CD4-positive, alpha-beta T cell treated with Interferon alpha-2 for 1 hour (primary cell): ENCODE data around the gene STUB1.

ENCODE experiments used
- DNase-seq, 2 donors: peaks; one replicate each; pipeline ENCODE4 v3.0.0-alpha.2; 2020 to 2022

Gene STUB1

GRCh38 chr16:679814-680624, at the start of gene STUB1:
Gene STUB1, plus strand, starts transcription at chr16:680410. Its CDS starts 116 bp downstream, at chr16:680526.
- peak; percentile 84 to 90 for DNase-seq

GRCh38 chr16:630815-631405, 49.3 kb upstream of the STUB1 start, which contains the start of gene WFIKKN1:
Gene WFIKKN1, plus strand, starts transcription at chr16:630985. Its CDS starts 269 bp downstream, at chr16:631254.
- DNase-seq: no peak

- no peak for DNase-seq
Measured at GRCh38 chr16:631808-632358, 48.3 kb upstream of the STUB1 start.

GRCh38 chr16:632486-633335, 47.5 kb upstream of the STUB1 start:
- no peak for DNase-seq

GRCh38 chr16:633336-634050, 46.7 kb upstream of the STUB1 start:
- DNase-seq: no peak

- DNase-seq: no peak
Measured at GRCh38 chr16:634051-634670, 46.0 kb upstream of the STUB1 start.

- no peak for DNase-seq
Measured at GRCh38 chr16:634996-635395, 45.2 kb upstream of the STUB1 start.

GRCh38 chr16:635573-636205, 44.5 kb upstream of the STUB1 start:
- no peak for DNase-seq

GRCh38 chr16:636206-637080, 43.8 kb upstream of the STUB1 start, which contains the start of gene METTL26:
Gene METTL26, minus strand, starts transcription at chr16:636305. Its CDS starts 15 bp downstream, at chr16:636290.
- peak; percentile 94 to 95 for DNase-seq

- DNase-seq: peak; percentile 86 to 90
Measured at GRCh38 chr16:637081-638018, 42.9 kb upstream of the STUB1 start.

GRCh38 chr16:638034-638543, 42.1 kb upstream of the STUB1 start:
- no peak for DNase-seq

- DNase-seq: no peak
Measured at GRCh38 chr16:638836-639235, 41.4 kb upstream of the STUB1 start.

GRCh38 chr16:640614-641013, 39.6 kb upstream of the STUB1 start:
- DNase-seq: no peak

- peak; percentile 58 to 73 for DNase-seq
Measured at GRCh38 chr16:641326-642188, 38.7 kb upstream of the STUB1 start, which contains the start of gene MCRIP2. Gene MCRIP2, plus strand, starts transcription at chr16:641828. Its CDS starts 164 bp downstream, at chr16:641992.

GRCh38 chr16:642189-643049, 37.8 kb upstream of the STUB1 start:
- DNase-seq: peak; percentile 39 to 40

GRCh38 chr16:643050-643368, 37.2 kb upstream of the STUB1 start:
- no peak for DNase-seq

- no peak for DNase-seq
Measured at GRCh38 chr16:644556-644955, 35.7 kb upstream of the STUB1 start.
